Breast epithelium (tissue), 3 donors: Measurements from ENCODE around the gene ROPN1L.

Experiments used
- CTCF ChIP-seq, 3 donors: fragments of 450-650 bp; IDR thresholded peaks; one replicate each; pipeline ENCODE4 v1.5.1; 2016 to 2017; ENCODE audit warnings: antibody characterized with exemption in 3 of 3, mild to moderate bottlenecking in 3 of 3, moderate library complexity in 3 of 3
- POLR2A ChIP-seq: fragments of 450-650 bp; IDR thresholded peaks from one replicate; pipeline ENCODE4 v1.6.1; 2016; ENCODE audit warnings: antibody characterized with exemption, mild to moderate bottlenecking, moderate library complexity
- POLR2AphosphoS5 ChIP-seq, 3 donors: sonication (generic); formaldehyde crosslinking; IDR thresholded peaks; one replicate each; pipeline ENCODE4 v1.6.1; 2017; ENCODE audit warnings: antibody characterized with exemption in 3 of 3

GRCh38 chr5:10399839-10400238, 41.8 kb upstream of the ROPN1L start:
- TF ChIP-seq CTCF (IDR thresholded peaks at IDR 0.05) (no peak), POLR2A (no peak), POLR2AphosphoS5 (IDR thresholded peaks at IDR 0.05) (no peak)
